Muscle layer of colon (tissue), 2 donors: ENCODE measurements around the gene PPID.
"Not testable (repeated sequence)": the region's sequence is repeated elsewhere in the genome, so short reads cannot be mapped to it uniquely, and the experiment has no call there.

ENCODE experiments used
- H3K27ac ChIP-seq: one replicate; pipeline ENCODE4 v1.7.0; 2013; ENCODE audit warnings: low read depth, mild to moderate bottlenecking, low read length, moderate library complexity
- H3K27me3 ChIP-seq, 2 donors: one replicate each; pipeline ENCODE4 v1.7.0; 2013; ENCODE audit warnings: low read length in 2 of 2, mild to moderate bottlenecking in 2 of 2; ENCODE audit not compliant: insufficient read depth in 2 of 2, control insufficient read depth in 1 of 2
- H3K36me3 ChIP-seq: one replicate; pipeline ENCODE4 v1.7.0; 2013; ENCODE audit warnings: mild to moderate bottlenecking, low read length; ENCODE audit not compliant: insufficient read depth
- H3K4me1 ChIP-seq: one replicate; pipeline ENCODE4 v1.7.0; 2013; ENCODE audit warnings: mild to moderate bottlenecking, low read length; ENCODE audit not compliant: insufficient read depth
- H3K4me3 ChIP-seq, 2 donors: one replicate each; pipeline ENCODE4 v1.7.0; 2013; ENCODE audit warnings: low read length in 2 of 2, low read depth in 1 of 2, mild to moderate bottlenecking in 1 of 2, moderate library complexity in 1 of 2
- H3K9ac ChIP-seq: one replicate; pipeline ENCODE4 v1.7.0; 2013; ENCODE audit warnings: low read length
- H3K9me3 ChIP-seq: one replicate; pipeline ENCODE4 v1.7.0; 2013; ENCODE audit warnings: mild to moderate bottlenecking, low read length
- donor health status: abdominal sarcoma.
- donor health status: Adenocarcinoma of cecum.

Gene PPID

GRCh38 chr4:158663707-158664625 lies 59.2 kb downstream of the PPID start:
- not testable (repeated sequence) for H3K9me3 ChIP-seq, H3K27me3 ChIP-seq, H3K4me1 ChIP-seq, H3K4me3 ChIP-seq, H3K36me3 ChIP-seq, H3K27ac ChIP-seq, H3K9ac ChIP-seq

GRCh38 chr4:158663255-158663654 lies 59.9 kb downstream of the PPID start:
- H3K36me3 ChIP-seq, H3K9ac ChIP-seq, H3K4me1 ChIP-seq, H3K27ac ChIP-seq, H3K4me3 ChIP-seq, H3K27me3 ChIP-seq, H3K9me3 ChIP-seq: not testable (repeated sequence)
